Measurements from ENCODE around the gene CCL3.
"Not testable (repeated sequence)": the region's sequence is repeated elsewhere in the genome, so short reads cannot be mapped to it uniquely, and the experiment has no call there.

The CCL3 gene

DNA sequence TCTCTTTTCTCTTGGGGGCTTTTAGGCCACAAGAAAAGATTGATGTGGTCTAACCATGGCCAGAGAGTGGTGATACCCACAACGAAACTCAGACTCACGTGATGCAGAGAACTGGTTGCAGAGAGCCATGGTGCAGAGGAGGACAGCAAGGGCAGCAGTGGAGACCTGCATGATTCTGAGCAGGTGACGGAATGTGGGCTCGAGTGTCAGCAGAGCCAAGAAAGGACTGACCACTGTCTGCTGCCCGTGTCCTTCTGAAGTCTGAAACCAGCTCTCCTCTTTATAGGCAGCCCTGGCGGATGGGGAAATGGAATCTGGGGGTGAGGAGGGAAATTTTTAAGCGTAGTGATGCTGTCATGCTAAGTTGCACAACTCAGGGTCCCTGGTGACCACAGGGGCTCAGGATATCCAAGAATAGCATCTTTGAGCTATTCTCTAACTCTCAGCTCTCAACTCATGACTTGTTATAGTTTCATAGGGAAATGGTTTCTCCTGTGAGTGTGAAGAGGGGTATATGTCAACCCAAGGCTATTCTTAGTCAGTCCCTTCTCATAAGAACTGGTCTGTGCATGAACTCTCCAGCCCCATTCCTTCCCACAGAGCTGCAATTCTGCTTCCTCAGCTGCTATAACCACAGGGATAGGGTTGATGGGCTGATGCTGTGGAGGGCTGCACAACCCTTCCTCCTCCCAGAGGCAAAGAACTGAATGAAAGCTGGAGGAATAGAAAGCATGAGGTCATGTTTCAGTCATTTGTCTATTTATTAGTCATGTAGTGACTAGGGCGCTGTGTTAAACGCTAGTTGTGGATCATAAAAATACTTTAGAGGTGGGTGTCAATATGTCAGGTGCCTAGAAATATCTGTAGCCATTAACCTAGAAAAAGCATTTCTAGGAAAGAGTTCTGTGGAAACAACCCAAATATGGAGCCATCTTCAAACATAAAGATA, at the start of gene CCL3:
Gene CCL3 (minus strand): TSS at position 256 of the 949 bp plus-strand sequence. CDS start 85 bp downstream, at position 171.
- DNase-seq = no peak

DNA sequence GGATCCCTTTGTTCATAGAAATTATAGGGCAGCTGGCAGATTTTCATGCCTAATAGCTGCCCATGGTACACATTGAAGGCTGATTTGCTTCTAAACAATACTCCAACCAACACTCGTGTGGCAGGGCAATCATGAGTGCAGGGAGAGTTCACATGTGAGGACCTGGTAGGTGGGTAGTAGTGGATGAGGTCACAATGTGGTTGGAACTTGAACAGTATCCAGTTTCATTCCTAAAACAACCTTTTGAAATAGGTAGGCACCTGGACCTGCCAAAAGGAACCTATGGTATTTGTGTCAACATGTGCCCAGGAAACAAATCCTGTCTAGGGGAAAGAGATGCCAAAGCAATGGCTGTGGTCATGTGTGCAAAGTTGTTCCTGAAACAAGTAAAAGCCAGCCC, 46.5 kb upstream of the CCL3 start:
- DNase-seq = no peak

DNA sequence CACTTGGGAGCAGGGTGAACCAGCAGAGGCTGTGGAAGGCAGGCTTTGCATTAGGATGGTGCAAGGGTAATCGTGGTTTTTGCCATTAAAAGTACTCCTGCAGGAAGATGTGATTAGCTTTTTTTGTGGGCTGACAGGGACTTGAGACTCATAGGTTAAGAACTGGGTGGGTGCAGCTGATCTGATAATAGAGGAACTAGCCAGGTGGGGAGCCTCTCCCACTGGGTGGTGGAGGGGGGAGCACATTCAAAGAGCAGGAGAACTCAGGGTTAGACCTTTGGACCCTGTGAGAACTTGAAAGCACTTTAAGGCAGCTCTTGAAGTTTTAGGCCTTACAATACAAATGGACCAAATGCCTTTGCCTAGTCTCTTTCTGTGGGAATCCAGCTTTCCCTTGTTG, 46.1 kb upstream of the CCL3 start:
- DNase-seq = no peak

DNA sequence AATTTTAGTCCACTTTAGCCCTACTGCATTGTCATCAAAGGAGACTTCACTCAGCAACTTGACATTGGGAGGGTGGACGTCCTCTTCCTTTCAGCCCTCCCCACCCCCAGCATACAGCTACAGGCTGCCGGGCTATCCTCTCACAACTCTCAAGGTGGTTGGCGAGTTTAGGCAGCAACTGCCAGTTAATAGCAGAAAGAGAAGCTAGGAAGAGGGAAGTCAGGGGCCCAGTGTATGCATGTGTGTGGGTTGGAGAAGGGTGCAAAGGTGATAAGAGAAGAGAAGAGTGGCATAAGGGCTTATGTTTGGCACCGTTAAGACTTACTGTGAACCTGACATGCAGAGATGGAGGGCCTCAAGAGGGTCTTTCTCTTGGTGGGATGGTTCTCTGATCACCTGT, 45.5 kb upstream of the CCL3 start:
- DNase-seq = no peak

DNA sequence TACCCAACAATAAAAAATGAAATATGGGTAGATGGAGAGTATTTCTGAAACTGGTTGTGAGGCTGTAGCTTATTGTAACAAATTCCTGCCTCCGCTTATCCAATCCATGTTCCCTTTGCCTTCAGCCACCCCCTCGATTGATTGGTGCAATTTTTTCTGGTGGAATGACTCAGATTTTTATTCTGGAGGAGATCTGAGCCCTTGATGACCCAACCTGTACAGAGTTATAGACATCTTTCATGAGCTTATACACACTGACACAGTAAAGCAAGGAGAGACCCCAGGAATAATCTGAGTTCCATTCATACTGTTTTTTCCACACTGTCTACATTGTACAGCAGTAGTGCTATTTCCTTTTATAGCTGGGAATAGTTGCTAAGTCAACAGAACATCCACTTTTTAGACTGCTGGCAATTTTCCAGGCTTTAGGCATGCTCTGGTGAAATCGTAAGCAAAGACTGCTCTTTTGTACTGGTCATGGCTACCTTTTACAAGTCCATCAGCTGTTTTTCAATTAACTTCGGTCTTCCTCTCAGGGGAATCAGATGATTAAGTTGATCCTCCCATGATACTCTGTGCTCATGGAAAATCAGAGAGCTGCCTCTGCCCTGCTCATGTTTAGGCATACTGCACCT, 43.8 kb upstream of the CCL3 start:
- no peak for DNase-seq

DNA sequence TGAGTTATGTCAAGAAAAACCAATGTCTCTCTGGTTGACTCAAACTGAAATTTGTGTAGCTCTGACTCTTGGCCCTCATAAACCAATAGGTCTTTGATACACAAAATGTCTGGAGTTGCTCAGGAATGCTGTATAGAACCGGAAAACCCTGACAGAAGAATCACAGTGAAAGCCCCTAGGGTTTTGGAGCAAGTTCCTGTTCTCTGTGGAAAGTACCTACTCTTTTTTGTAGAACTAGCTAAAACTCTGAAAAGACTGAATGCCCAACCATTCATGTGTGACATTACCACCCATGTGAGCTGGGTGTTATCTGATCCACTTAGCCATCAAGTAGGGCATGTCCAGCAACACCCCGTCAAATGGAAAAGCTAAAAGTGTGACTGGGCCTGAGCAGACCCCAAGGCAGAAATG, 42.5 kb upstream of the CCL3 start:
- no peak for DNase-seq

DNA sequence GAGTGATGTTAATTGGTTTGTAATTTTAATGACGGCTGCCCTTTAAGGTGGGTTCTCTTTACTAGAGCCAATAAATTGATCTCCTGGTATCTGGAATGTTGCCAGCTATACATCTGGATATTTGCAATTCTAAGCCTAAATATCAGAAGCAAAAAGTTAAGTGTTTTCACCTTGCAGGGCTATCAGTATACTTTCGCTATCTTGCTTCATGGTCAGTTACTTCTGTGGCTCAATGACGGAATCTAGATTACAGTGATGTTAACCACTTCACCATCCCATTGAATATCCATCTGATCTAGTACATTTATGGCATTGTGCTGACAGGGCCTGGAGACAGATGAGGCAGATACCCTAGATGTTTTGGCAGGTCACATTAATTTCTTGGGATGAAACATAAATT, 42.0 kb upstream of the CCL3 start:
- DNase-seq = no peak

DNA sequence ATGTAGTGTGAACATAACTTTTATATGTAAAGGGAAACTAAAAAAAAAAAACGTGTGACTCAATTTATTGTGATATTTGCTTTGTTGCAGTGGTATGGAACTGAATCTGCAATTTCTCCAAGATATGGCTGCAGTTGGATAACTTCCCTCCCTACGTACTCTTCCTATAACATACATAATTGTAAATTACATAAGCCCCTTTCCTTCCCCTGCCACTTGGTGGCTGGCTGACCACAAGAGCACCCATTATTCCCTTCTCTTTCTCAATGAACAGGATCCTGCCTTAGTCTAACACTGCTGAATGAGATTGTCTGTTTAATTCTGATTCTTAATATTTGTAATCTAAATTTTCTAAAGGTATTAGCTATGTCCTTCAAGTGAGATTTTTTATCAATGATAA, 41.5 kb upstream of the CCL3 start:
- no peak for DNase-seq

DNA sequence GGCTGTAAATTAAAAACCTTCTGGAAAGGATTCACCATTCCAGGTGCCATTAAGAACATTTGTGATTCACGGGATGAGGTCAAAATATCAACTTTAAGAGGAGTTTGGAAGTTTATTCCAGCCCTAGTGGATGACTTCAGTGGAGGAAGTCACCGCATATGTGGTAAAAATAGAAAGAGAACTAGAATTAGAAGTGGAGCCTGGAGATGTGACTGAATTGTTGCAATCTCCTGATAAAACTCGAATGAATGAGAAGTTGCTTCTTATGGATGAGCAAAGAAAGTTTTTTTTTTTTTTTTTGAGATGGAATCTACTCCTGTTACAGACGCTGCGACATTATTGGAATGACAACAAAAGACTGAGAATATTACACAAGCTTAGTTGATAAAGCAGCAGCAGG, 40.4 kb upstream of the CCL3 start:
- DNase-seq = no peak

DNA sequence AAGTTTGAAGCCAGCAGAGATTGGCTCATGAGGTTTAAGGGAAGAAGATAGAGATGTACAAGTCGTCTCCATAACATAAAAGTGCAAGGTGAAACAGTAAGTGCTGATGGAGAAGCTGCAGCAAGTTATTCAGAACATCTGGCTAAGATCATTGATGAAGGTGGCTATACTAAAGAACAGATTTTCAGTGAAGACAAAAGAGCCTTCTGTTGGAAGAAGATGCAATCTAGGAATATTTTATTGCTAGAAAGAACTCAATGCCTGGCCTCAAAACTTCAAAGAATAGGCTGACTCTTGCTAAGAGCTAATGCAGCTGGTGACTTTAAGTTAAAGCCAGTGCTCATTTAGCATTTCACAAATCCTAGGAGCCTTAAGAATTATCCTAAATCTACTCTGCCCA, 39.7 kb upstream of the CCL3 start:
- no peak for DNase-seq

DNA sequence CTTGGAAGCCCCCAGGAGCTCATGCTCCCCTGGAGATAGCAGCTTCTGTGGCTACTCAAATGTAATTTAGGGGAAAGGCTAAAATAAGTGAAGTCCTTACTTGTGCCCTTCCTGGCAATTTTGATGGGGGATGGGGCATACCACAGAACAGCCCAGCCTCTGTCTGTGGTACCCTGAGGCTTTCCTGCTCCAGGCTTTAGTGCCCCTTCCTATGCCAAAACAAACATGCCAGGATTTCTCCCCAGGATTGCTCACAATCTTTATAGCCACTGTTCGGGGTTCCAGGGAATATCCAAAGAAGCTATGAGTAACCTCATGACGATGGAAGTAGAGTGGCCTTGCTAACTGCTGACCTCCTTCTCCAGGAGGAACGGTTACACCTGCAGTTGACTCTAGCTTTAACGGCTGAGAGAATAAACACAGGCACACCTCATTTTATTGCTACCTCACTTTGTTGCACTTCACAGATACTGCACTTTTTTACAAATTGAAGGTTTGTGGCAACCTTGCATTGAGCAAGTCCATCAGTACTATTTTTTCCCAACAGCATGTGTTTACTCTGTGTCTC, 38.6 kb upstream of the CCL3 start:
- DNase-seq = no peak

DNA sequence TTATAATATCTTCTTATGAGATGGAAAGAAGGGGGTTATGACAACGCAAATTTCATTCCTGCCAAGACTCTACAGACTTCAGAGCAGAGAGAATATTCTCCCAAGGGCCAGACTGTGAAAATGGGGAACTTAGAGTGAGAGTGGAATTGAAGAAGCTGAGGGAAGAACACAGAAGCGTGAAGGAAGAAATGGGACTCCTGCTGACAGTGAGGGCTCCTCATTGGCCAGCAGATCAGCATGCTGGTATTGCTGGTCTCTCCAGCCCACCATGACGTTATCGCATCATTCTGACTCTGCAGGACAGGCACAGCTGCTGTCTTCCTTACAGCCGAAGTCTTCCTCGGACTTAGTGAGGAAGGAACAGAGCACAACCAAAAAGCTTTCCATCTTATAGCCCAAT, 38.0 kb upstream of the CCL3 start:
- DNase-seq = no peak

DNA sequence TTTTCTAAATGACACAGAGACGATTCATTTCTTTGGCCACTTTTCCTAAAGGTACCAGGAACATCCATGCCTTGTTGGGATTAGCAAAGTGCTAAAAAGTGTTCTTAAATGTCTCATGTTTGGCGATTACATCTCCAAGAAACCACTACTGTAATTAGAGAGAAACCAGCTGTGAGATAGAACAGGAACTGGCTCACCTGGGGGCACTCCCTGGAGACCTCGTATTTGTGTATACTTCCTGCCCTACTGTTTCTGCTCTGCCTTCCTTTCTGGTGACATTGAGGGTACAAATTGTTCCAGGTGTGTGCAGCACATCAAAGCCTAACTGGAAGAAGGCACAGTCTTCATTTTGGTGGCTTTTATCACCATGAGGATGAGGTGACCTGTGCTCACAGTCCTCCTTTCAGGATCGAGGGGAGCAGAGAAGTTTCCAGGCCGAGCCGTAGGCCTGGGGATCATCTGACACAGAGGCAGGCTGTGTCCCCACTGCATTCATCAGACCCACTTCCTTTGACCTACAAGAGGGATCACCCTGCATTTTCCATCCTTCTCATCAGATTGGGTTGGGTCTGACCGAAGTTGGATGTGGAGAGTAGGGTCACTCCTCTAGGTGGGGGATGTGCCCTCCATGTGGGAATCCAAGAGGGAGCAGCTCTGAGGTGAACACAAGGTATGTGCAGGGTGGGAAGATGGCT, 37.4 kb upstream of the CCL3 start:
- DNase-seq = no peak

DNA sequence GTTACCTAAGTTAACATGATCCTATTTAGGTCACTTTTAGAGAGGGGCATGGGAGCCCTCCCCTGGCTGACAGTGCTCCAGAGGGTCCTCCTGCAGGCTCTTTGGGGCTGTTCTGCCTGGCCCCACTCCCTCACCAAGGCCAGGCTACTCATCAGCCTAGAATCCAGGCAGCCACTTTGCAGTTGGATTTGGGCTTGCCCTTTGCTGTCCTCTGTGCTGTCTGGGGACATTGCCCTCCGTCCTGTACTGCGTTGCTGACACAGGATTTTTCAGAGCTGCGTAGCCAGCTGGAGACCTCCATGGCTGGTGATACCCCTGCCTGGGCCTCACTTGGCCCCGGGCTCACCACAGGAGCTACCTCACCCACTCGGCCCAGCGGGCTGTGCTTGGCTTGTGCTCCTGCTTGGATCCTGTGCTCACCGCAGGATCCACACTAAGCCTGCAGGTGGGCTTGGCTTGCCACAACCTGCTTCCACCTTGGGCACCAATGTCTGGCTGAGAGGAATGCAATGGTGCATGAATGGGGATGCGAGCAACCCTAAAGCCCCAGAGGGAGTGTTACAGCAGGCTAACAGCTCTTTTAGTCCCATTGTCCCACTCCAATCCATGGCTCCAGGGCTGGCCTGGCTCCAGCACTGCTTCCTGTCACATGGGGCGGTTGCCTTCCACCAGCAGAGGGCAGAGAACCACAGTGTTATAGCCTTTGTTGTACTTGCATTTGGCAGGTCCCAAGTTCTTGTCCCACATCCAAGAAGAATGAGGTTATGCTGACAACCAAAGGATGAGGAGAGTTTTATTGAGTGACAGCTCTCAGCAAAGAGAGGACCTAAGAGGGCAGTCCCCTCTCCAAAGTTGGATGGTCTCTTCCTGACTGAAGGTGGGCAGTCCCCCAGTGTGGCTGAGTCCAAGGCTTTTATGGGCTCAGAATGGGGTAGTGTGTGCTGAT, 35.2 kb upstream of the CCL3 start:
- no peak for DNase-seq

DNA sequence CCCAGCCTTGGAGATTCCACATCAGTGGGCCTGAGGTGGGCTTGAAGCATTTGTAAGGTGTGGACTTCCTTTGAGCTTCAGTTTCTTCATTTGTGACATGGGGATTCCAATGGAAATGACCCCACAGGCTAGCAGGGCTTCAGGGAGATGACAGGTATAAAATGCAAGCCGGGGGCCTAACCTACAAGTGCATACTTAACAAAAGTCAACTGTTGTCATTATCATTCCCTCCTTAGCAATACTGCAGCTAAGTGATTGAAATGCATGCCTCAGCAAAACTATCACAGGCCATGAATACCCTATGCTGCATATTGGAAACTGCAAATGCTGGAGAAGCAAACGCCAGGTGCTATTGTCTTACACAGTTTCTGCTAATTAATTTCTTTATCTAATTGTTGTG, 33.5 kb upstream of the CCL3 start:
- DNase-seq = no peak

DNA sequence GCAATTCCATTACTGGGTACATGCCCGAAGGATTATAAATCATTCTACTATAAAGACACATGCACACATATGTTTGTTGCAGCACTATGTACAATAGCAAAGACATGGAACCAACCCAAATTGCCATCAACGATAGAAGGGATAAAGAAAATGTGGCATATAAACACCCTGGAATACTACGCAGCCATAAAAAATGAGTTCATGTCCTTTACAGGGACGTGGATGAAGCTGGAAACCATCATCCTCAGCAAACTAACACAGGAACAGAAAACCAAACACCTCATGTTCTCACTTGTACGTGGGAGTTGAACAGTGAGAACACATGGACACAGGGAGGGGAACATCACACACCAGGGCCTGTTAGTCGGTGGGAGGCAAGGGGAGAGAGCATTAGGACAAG, 31.2 kb upstream of the CCL3 start:
- not testable (repeated sequence) for DNase-seq

DNA sequence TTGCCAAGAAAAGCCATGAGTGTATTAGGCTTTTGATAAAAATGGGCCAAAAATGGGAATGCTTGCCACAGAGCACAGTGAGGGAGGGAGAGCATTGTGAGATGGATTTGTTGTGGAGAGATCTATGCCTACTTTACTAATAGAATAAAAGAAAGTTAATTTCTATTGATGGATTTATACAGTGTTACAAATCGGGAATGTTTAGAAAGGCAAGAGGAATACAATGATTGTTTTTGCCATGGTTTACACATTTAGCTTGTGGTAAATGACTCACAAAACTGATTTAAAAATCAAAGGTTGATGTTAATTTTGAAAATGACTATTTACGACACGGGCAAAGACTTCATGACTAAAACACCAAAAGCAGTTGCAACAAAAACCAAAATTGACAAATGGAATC, 30.3 kb upstream of the CCL3 start:
- no peak for DNase-seq

DNA sequence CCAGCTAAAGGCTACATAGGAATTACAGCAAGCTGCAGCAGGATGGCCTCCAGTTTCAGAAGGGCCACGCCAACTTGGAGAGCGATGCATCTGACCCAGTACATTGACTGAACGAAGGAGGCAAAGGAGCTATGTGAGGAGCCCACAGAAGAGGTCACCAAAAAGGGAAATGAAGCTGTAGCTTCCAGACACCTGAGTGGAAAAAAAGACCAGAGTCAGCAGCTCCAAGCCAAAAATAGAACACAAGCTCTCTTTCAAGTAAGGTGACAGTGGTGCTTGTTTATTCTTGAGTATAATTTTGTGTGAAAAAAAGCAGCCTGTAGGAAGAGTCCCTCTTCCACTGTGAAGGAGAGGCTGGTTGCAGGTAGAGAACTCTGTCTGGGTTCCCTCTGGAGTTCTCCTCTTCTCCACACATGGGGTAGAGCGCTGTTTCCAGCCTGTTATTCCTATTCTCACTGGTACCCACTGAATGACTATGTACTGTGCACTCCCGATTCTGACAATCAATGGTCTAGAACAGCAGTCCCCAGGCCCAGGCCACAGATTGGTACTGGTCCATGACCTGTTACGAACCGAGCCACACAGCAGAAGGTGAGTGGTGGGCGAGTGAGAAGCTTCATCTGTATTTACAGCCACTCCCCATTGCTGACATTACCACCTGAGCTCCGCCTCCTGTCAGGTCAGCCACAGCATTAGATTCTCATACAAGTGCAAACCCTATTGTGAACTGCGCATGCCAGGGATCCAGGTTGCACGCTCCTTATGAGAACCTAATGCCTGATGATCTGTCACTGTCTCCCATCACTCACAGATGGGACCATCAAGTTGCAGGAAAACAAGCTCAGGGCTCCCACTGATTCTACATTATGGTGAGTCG, 28.8 kb upstream of the CCL3 start:
- no peak for DNase-seq

DNA sequence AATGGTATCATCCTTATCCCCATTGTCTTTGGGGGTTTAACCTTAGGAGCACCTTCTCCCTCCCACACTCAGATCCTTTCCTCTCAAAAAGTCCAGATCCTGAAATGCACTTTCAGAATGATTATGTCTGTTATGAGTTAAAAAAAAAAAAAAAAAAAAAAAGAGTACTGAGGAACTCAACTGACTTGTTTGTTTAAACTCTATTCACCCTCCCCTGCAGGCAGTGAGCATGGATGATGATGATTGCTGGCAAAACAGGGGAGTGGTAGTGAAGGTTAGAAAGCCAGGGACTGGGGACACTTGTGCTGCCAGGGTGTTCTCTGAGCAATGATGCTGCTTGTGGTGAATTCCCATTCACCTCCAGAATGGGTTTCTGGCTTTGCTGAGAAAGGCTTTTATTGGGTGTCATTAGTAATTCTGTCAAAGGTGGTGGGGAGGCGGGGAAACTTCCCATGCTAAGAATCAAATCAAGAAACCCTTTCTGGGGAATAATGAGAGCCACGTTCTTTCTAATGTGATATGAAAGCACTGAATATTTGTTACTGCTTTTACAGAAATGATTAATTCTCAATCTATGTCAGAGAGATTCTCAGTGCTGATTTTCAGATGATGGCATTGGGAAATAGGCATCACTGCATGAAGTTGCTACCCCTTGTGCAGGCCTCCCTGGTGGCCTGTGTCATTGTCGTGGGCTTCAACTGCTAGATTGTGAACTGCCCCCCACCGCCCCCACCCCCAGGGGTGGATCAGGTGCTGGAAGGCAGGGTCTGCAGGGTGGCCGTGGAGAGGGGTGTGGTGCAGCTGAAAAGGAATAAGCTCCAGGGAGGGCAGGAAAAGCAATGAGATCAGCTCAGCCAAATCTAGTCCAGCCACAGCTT, 27.8 kb upstream of the CCL3 start:
- DNase-seq = no peak

DNA sequence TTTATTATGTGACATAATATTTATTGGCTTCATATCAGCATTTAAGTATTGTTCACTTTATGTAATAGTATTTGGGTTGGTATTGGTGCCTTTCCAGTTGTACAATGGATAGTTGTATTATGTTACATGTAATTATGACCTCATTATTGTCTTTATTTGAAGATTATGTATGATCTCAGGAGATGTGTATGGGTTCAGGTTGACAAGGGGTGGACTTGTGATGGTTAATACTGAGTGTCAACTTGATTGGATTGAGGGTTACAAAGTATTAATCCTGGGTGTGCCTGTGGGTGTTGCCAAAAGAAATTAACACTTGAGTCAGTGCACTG, 25.7 kb upstream of the CCL3 start:
- DNase-seq = not testable (repeated sequence)

Measured in NCI-H526 (cell line).